SK-N-SH (cell line): Measurements from ENCODE around the gene KIF12. TPM values are rescaled to one million over a fixed set of nuclear protein-coding genes. Genes with fewer than 3 reads are reported as not detected.

Experiments used
- CTCF ChIA-PET: fragments of 300-600, 350-600 bp; formaldehyde crosslinking; extraction: SDS; loops from one replicate; lab custom pipeline; 2021; lab: Yijun Ruan, JAX
- POLR2A ChIA-PET: fragments of 350-600 bp; sonication (Branson Sonifier 250); formaldehyde crosslinking; extraction: SDS; loops from one replicate; lab custom pipeline; 2020; ENCODE audit warnings: antibody characterized with exemption, inconsistent platforms; lab: Yijun Ruan, JAX
- DNase-seq: peaks from one replicate; pipeline ENCODE4 v3.0.0; 2012
- H2AFZ ChIP-seq: fragments of 200-600 bp; sonication (generic); 2 replicates; pipeline ENCODE4 v1.8.1; 2016; ENCODE audit warnings: antibody characterized with exemption, mild to moderate bottlenecking, low read depth
- H3F3A ChIP-seq: fragments of 200-600 bp; sonication (generic); replicated peaks from 2 replicates; pipeline ENCODE3; 2016; ENCODE audit warnings: antibody characterized with exemption, mild to moderate bottlenecking; ENCODE audit not compliant: insufficient read depth
- H3K27ac ChIP-seq, 2 experiments: fragments of 200-500 bp in 1 of 2; fragments of 200-600 bp in 1 of 2; sonication (Bioruptor generic) in 1 of 2; sonication (generic), shearing (Covaris generic) in 1 of 2; 2 replicates each; pipeline versions ENCODE4 v1.5.1 to v1.6.1; 2014 to 2016; ENCODE audit warnings: low read depth in 2 of 2, inconsistent platforms in 1 of 2, low read length in 1 of 2, mild to moderate bottlenecking in 1 of 2, mixed read lengths in 1 of 2
- H3K27me3 ChIP-seq: fragments of 200-600 bp; sonication (generic), shearing (Covaris generic); 2 replicates; pipeline ENCODE4 v1.6.1; 2016; ENCODE audit warnings: mixed run types; ENCODE audit not compliant: insufficient read depth
- H3K36me3 ChIP-seq, 2 experiments: fragments of 200-500 bp in 1 of 2; fragments of 200-600 bp in 1 of 2; sonication (Bioruptor generic) in 1 of 2; sonication (generic) in 1 of 2; replicated peaks in 1 of 2; 2 replicates each; pipeline versions ENCODE3 to v1.5.1; 2014 to 2016; ENCODE audit warnings: low read length in 1 of 2, mild to moderate bottlenecking in 1 of 2; ENCODE audit not compliant: insufficient read depth in 2 of 2, control insufficient read depth in 1 of 2
- H3K4me1 ChIP-seq, 2 experiments: fragments of 200-500 bp in 1 of 2; fragments of 200-600 bp in 1 of 2; sonication (Bioruptor generic) in 1 of 2; sonication (generic), shearing (Covaris generic) in 1 of 2; 2 replicates each; pipeline versions ENCODE4 v1.5.1 to v1.6.1; 2014 to 2016; ENCODE audit warnings: low read depth in 1 of 2, low read length in 1 of 2, mixed run types in 1 of 2; ENCODE audit not compliant: insufficient read depth in 2 of 2, control insufficient read depth in 1 of 2
- H3K4me2 ChIP-seq: fragments of 200-600 bp; sonication (generic), shearing (Covaris generic); 2 replicates; pipeline ENCODE4 v1.6.1; 2017; ENCODE audit warnings: mixed run types
- H3K4me3 ChIP-seq, 2 experiments: fragments of 200-500 bp in 1 of 2; fragments of 200-600 bp in 1 of 2; sonication (Bioruptor generic) in 1 of 2; sonication (generic), shearing (Covaris generic) in 1 of 2; 2 replicates each; pipeline versions ENCODE4 v1.5.1 to v1.8.1; 2014 to 2016; ENCODE audit warnings: low read depth in 2 of 2, inconsistent platforms in 1 of 2, low read length in 1 of 2, mild to moderate bottlenecking in 1 of 2, mixed read lengths in 1 of 2, moderate library complexity in 1 of 2
- H3K79me2 ChIP-seq: fragments of 200-600 bp; sonication (generic); 2 replicates; pipeline ENCODE4 v1.8.1; 2017; ENCODE audit warnings: mild to moderate bottlenecking; ENCODE audit not compliant: insufficient read depth
- H3K9ac ChIP-seq: fragments of 200-600 bp; sonication (generic); 2 replicates; pipeline ENCODE4 v1.6.1; 2017; ENCODE audit warnings: mixed run types
- H3K9me2 ChIP-seq: fragments of 200-600 bp; sonication (generic); 2 replicates; pipeline ENCODE4 v1.6.1; 2017; ENCODE audit warnings: mixed run types
- H3K9me3 ChIP-seq: fragments of 200-600 bp; sonication (generic); 2 replicates; pipeline ENCODE4 v1.6.1; 2017; ENCODE audit warnings: mixed run types, mild to moderate bottlenecking, moderate library complexity
- H4K20me1 ChIP-seq: fragments of 200-600 bp; sonication (generic); 2 replicates; pipeline ENCODE4 v1.6.1; 2017; ENCODE audit warnings: mild to moderate bottlenecking, mixed run types; ENCODE audit not compliant: insufficient read depth
- CHD2 ChIP-seq: fragments of 150-350 bp; IDR thresholded peaks from 2 replicates; pipeline ENCODE4 v1.6.1; 2018; ENCODE audit warnings: low read length; ENCODE audit not compliant: partially characterized antibody
- ELF1 ChIP-seq: IDR thresholded peaks from 2 replicates; pipeline ENCODE4 v1.4.0; 2012
- EP300 ChIP-seq, 2 experiments: IDR thresholded peaks; 2 replicates each; pipeline versions ENCODE4 v1.4.0 to v1.6.1; 2012; ENCODE audit warnings: borderline replicate concordance in 1 of 2, low read depth in 1 of 2, low read length in 1 of 2
- FOSL2 ChIP-seq: IDR thresholded peaks from 2 replicates; pipeline ENCODE4 v1.4.0; 2012; ENCODE audit warnings: low read depth, mild to moderate bottlenecking, moderate library complexity, borderline replicate concordance
- FOXJ3 ChIP-seq: sonication (generic); formaldehyde crosslinking; IDR thresholded peaks from 2 replicates; pipeline ENCODE4 v1.5.1; 2020; ENCODE audit warnings: mild to moderate bottlenecking, missing genetic modification reagents
- FOXM1 ChIP-seq: IDR thresholded peaks from 2 replicates; pipeline ENCODE4 v1.4.0; 2012; ENCODE audit warnings: low read depth, mild to moderate bottlenecking
- GABPA ChIP-seq: IDR thresholded peaks from 2 replicates; pipeline ENCODE4 v1.4.0; 2012; ENCODE audit warnings: low read depth, mild to moderate bottlenecking
- JUND ChIP-seq: IDR thresholded peaks from 2 replicates; pipeline ENCODE4 v1.4.0; 2012
- MXI1 ChIP-seq: IDR thresholded peaks from 2 replicates; pipeline ENCODE4 v1.6.1; 2012; ENCODE audit warnings: mild to moderate bottlenecking, low read depth, low read length, improper control_type of control experiment
- POLR2AphosphoS5 ChIP-seq: IDR thresholded peaks from 2 replicates; pipeline ENCODE4 v1.6.1; 2012; ENCODE audit warnings: low read depth, low read length
- RAD21 ChIP-seq: IDR thresholded peaks from 2 replicates; pipeline ENCODE4 v1.6.1; 2012; ENCODE audit warnings: mild to moderate bottlenecking, low read length
- SIN3A ChIP-seq: IDR thresholded peaks from 2 replicates; pipeline ENCODE4 v1.6.1; 2012; ENCODE audit warnings: low read depth, mild to moderate bottlenecking, low read length, moderate library complexity, borderline replicate concordance
- SMC3 ChIP-seq: IDR thresholded peaks from 2 replicates; pipeline ENCODE4 v1.6.1; 2012; ENCODE audit warnings: low read depth, low read length, improper control_type of control experiment
- TAF1 ChIP-seq: IDR thresholded peaks from 2 replicates; pipeline ENCODE4 v1.6.1; 2012; ENCODE audit warnings: low read depth, mild to moderate bottlenecking, low read length, moderate library complexity, borderline replicate concordance
- TCF12 ChIP-seq: IDR thresholded peaks from 2 replicates; pipeline ENCODE4 v1.4.0; 2012
- YY1 ChIP-seq: IDR thresholded peaks from 2 replicates; pipeline ENCODE4 v1.4.0; 2012; ENCODE audit warnings: low read depth, mild to moderate bottlenecking
- WGBS: methylation state at CpG from one replicate; pipeline ENCODE4 v1.1.6; 2017; ENCODE audit warnings: low lambda C conversion rate; 5-methylcytosine and 5-hydroxymethylcytosine counted together
- polyA plus RNA-seq, 3 experiments: library from polyadenylated mRNA; depleted of rRNA; stranded (reverse); fragments of >200 nt; gene quantifications; 2 replicates each; pipeline ENCODE4 v1.2.3, GENCODE V29; 2012
- TF ChIP-seq, protein P1 (sequence below): IDR thresholded peaks from 2 replicates; pipeline ENCODE4 v1.4.0; 2012; ENCODE audit warnings: low read depth
- TF ChIP-seq, protein P2 (sequence below): fragments of 150-350 bp; IDR thresholded peaks from 2 replicates; pipeline ENCODE4 v1.6.1; 2017; ENCODE audit warnings: antibody characterized with exemption, low read length, low read depth, borderline replicate concordance
- TF ChIP-seq, protein P3 (sequence below): IDR thresholded peaks from 2 replicates; pipeline ENCODE4 v1.6.1; 2012; ENCODE audit warnings: mild to moderate bottlenecking, low read depth, low read length, moderate library complexity
- TF ChIP-seq, protein P4 (sequence below): IDR thresholded peaks from 2 replicates; pipeline ENCODE4 v1.4.0; 2012; ENCODE audit warnings: low read depth, borderline replicate concordance

The KIF12 gene
- polyA plus RNA-seq, 1 of the 3 experiments (the other 2 are of a cell fraction): 0.35 TPM

DNA sequence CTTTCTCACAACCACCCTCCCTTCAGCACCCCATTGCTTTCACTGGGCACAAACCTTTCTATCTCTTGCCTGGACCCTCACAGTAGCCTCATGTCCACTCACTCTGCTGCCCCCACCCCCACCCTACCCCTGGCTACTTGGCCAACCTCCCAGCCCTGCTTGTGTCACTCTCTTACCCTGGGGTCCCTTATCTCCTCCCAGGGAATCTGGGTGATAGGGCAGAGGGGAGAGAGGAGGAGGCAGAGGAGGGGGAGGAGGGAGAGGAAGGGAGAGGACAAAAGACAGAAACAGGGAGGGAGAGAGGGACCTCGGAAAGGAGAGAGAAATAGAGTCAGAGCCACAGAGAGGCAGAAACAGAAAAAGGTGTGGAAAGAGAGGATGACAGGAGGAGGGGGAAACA is 25.0 kb upstream of the KIF12 start (continued):
- TF ChIP-seq, protein P1, sequence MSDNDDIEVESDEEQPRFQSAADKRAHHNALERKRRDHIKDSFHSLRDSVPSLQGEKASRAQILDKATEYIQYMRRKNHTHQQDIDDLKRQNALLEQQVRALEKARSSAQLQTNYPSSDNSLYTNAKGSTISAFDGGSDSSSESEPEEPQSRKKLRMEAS: no peak
- TF ChIP-seq EP300 (IDR thresholded peaks at IDR 0.05; ENCODE audit: borderline replicate concordance in 1 of 2, low read depth in 1 of 2, low read length in 1 of 2): no peak
- TF ChIP-seq POLR2AphosphoS5: no peak
- TF ChIP-seq, protein P2, sequence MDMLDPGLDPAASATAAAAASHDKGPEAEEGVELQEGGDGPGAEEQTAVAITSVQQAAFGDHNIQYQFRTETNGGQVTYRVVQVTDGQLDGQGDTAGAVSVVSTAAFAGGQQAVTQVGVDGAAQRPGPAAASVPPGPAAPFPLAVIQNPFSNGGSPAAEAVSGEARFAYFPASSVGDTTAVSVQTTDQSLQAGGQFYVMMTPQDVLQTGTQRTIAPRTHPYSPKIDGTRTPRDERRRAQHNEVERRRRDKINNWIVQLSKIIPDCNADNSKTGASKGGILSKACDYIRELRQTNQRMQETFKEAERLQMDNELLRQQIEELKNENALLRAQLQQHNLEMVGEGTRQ: no peak
- TF ChIP-seq SMC3: no peak
- TF ChIP-seq, all 33 proteins: peak for 0

DNA sequence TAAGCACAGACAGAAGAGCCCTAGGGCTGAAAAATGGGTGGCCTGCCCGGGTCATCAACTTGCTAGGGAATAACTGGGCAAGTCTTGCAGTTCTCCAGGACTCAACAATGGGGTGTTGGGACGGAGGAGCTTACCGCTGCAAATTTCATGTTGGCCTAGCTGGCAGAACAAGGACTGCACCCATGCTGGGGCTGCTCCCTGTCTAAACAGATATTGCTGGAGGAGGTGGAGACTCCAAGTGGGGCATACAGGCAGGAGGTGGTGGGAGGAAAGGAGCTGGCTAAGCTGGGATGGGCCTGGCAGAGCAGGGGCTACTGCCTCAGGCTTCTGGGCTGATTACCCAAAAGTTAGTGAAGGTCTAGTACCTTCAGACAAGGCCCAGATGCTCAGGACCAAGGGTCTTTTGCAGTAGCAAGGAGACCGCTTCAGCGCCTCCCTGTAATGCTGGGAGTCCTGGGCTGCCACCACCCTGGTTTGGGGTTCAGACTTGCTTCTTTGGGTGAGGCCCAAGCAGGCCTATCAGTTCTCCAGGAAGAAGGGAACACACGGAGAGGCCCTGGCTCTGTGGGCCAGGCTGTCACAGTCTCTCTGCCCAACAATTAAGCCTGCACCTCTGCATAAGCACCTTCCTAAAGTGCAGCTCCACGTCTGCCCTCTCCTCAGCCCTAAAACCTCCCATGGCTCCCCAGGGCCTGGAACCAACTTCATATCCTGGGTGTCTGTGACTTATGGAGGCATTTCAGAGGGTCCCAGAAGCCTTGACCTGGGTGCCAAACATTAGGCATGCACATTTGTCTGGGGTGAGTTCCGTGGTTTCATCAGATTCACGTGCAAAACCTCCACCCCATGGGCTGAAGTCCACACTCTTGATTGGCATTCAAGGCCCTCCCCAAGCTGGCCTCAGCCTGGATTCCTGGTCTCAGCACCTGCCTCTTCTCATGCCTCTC is 24.2 kb upstream of the KIF12 start:
- H3K27me3 ChIP-seq: peaks cover 1% of the 10 kb centered on the region; the same call in 1 of the 2 replicates
- 74% methylated on average over 5 of the region's 9 CpGs for WGBS
- TF ChIP-seq CHD2 (no peak), ELF1 (no peak), JUND (no peak), MXI1 (no peak), GABPA (no peak), TCF12 (no peak), FOXJ3 (no peak), TAF1 (no peak), SIN3A (no peak), POLR2AphosphoS5 (no peak), FOXM1 (no peak), RAD21 (no peak), FOSL2 (no peak), YY1 (no peak)
- TF ChIP-seq, protein P3, sequence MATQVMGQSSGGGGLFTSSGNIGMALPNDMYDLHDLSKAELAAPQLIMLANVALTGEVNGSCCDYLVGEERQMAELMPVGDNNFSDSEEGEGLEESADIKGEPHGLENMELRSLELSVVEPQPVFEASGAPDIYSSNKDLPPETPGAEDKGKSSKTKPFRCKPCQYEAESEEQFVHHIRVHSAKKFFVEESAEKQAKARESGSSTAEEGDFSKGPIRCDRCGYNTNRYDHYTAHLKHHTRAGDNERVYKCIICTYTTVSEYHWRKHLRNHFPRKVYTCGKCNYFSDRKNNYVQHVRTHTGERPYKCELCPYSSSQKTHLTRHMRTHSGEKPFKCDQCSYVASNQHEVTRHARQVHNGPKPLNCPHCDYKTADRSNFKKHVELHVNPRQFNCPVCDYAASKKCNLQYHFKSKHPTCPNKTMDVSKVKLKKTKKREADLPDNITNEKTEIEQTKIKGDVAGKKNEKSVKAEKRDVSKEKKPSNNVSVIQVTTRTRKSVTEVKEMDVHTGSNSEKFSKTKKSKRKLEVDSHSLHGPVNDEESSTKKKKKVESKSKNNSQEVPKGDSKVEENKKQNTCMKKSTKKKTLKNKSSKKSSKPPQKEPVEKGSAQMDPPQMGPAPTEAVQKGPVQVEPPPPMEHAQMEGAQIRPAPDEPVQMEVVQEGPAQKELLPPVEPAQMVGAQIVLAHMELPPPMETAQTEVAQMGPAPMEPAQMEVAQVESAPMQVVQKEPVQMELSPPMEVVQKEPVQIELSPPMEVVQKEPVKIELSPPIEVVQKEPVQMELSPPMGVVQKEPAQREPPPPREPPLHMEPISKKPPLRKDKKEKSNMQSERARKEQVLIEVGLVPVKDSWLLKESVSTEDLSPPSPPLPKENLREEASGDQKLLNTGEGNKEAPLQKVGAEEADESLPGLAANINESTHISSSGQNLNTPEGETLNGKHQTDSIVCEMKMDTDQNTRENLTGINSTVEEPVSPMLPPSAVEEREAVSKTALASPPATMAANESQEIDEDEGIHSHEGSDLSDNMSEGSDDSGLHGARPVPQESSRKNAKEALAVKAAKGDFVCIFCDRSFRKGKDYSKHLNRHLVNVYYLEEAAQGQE: no peak
- TF ChIP-seq, protein P2: no peak
- TF ChIP-seq, protein P4, sequence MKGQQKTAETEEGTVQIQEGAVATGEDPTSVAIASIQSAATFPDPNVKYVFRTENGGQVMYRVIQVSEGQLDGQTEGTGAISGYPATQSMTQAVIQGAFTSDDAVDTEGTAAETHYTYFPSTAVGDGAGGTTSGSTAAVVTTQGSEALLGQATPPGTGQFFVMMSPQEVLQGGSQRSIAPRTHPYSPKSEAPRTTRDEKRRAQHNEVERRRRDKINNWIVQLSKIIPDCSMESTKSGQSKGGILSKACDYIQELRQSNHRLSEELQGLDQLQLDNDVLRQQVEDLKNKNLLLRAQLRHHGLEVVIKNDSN: no peak
- TF ChIP-seq, protein P1: no peak
- no peaks in the 10 kb centered on the region for H3K9me2 ChIP-seq
- POLR2A ChIA-PET: no interaction called here
- CTCF ChIA-PET: interaction anchor here (1.1 to 4.8 kb wide), 5 partner anchors 11 to 168 kb away, joined by 3 to 28 read pairs (median 7); no protein-coding TSS in a partner anchor
- H3K36me3 ChIP-seq: no peaks in the 10 kb centered on the region
- no peaks in the 10 kb centered on the region for H4K20me1 ChIP-seq
- no peak overlapping the region for H2AFZ ChIP-seq
- no peak overlapping the region for H3K4me3 ChIP-seq
- no peaks in the 10 kb centered on the region; a peak in 1 of 4 replicates for H3K4me1 ChIP-seq
- H3F3A ChIP-seq: no peaks in the 10 kb centered on the region
- no peak overlapping the region for H3K9ac ChIP-seq
- H3K9me3 ChIP-seq: no peaks in the 10 kb centered on the region
- no peaks in the 10 kb centered on the region for H3K79me2 ChIP-seq
- DNase-seq: no peak
- no peak overlapping the region for H3K4me2 ChIP-seq
- H3K27ac ChIP-seq: no peak overlapping the region
